SU-DHL-6 (cell line): ENCODE measurements around the gene CNTN1.

Source experiments
- EZH2phosphoT487 ChIP-seq: fragments of 200-600 bp; sonication (generic), shearing (Covaris generic); conservative IDR thresholded peaks from 2 replicates; pipeline ENCODE4 v1.6.1; 2018; ENCODE audit warnings: mild to moderate bottlenecking, antibody characterized with exemption, low read length, moderate library complexity, mixed read lengths
- TF ChIP-seq, protein P1 (sequence below): fragments of 200-600 bp; sonication (generic); IDR thresholded peaks from one replicate; pipeline ENCODE4 v1.5.1; 2017; ENCODE audit warnings: antibody characterized with exemption, mild to moderate bottlenecking, low read length, moderate library complexity; ENCODE audit not compliant: insufficient read depth, poor library complexity, severe bottlenecking

DNA sequence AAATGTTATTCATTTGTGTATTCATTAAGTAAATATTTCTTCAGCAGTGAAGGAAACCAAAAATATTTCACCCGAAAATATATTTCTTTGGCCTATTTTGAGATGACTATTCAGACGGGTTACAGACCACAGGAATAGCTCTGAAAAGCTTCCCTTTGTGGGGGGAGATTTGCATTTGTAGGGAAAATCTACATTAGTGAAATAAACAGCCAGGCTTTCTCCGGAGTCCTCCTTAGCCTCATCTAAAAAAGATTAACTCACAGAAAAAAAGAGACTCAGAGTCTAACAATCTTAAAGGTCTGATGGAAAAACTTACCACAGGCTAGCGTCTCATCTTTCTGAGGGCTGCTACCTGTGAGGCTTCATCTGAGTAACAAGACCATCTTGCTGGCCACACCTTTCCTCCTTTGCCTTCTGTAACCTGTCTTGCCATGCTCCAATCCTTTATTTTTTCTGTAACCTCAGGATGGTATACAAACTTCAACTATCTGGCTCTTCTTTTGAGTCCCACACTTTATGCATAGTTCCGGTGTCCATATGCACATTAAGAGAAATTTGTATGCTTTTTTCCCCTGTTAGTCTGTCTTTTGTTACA is 100.7 kb downstream of the CNTN1 start:
- TF ChIP-seq, protein P1, sequence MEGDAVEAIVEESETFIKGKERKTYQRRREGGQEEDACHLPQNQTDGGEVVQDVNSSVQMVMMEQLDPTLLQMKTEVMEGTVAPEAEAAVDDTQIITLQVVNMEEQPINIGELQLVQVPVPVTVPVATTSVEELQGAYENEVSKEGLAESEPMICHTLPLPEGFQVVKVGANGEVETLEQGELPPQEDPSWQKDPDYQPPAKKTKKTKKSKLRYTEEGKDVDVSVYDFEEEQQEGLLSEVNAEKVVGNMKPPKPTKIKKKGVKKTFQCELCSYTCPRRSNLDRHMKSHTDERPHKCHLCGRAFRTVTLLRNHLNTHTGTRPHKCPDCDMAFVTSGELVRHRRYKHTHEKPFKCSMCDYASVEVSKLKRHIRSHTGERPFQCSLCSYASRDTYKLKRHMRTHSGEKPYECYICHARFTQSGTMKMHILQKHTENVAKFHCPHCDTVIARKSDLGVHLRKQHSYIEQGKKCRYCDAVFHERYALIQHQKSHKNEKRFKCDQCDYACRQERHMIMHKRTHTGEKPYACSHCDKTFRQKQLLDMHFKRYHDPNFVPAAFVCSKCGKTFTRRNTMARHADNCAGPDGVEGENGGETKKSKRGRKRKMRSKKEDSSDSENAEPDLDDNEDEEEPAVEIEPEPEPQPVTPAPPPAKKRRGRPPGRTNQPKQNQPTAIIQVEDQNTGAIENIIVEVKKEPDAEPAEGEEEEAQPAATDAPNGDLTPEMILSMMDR = no peak
- TF ChIP-seq EZH2phosphoT487 = no peak
